DMS153 (cell line): Measurements from ENCODE around the gene MGAT5.

Source experiments
- DNase-seq: peaks from one replicate; lab custom pipeline; 2025; lab: John Stamatoyannopoulos, UW

MGAT5 gene

GRCh38 chr2:134421556-134422328 is 167.9 kb downstream of the MGAT5 start:
- DNase-seq: no peak

GRCh38 chr2:134425724-134426496 is 172.0 kb downstream of the MGAT5 start:
- no peak for DNase-seq

- no peak for DNase-seq
These were observed 172.8 kb downstream of the MGAT5 start for GRCh38 chr2:134426721-134427120.

- DNase-seq: no peak
These were observed 176.0 kb downstream of the MGAT5 start for GRCh38 chr2:134429886-134430285.

GRCh38 chr2:134431838-134432434 is 178.1 kb downstream of the MGAT5 start:
- DNase-seq: no peak

GRCh38 chr2:134432435-134432883 is 178.6 kb downstream of the MGAT5 start:
- DNase-seq: no peak

- DNase-seq: no peak
These were observed 179.6 kb downstream of the MGAT5 start for GRCh38 chr2:134433469-134433868.

- no peak for DNase-seq
These were observed 180.1 kb downstream of the MGAT5 start for GRCh38 chr2:134433979-134434378.

- no peak for DNase-seq
These were observed 181.6 kb downstream of the MGAT5 start for GRCh38 chr2:134435505-134435904.

- no peak for DNase-seq
These were observed 182.1 kb downstream of the MGAT5 start for GRCh38 chr2:134435936-134436335.

GRCh38 chr2:134436706-134437105 is 182.8 kb downstream of the MGAT5 start:
- no peak for DNase-seq

- no peak for DNase-seq
These were observed 184.5 kb downstream of the MGAT5 start for GRCh38 chr2:134438371-134438770.

GRCh38 chr2:134440336-134440909 is 186.6 kb downstream of the MGAT5 start:
- no peak for DNase-seq

GRCh38 chr2:134441153-134441863 is 187.4 kb downstream of the MGAT5 start:
- no peak for DNase-seq

GRCh38 chr2:134443814-134444480 is 190.1 kb downstream of the MGAT5 start:
- DNase-seq: no peak

- no peak for DNase-seq
These were observed 191.2 kb downstream of the MGAT5 start for GRCh38 chr2:134445116-134445515.

GRCh38 chr2:134445985-134446382 is 192.1 kb downstream of the MGAT5 start:
- DNase-seq: no peak

- DNase-seq: no peak
These were observed 192.6 kb downstream of the MGAT5 start for GRCh38 chr2:134446383-134447017.

GRCh38 chr2:134447669-134448068 is 193.8 kb downstream of the MGAT5 start:
- no peak for DNase-seq

GRCh38 chr2:134448650-134449049 is 194.8 kb downstream of the MGAT5 start:
- no peak for DNase-seq

GRCh38 chr2:134449157-134449556 is 195.3 kb downstream of the MGAT5 start:
- DNase-seq: no peak
